NCI-H2171 treated with DMSO at 0.1 percent for 48 hours (cell line): ENCODE data around the gene PAX1.

Source experiments
- DNase-seq: peaks from one replicate; lab custom pipeline; 2025; lab: John Stamatoyannopoulos, UW

Gene PAX1

DNA sequence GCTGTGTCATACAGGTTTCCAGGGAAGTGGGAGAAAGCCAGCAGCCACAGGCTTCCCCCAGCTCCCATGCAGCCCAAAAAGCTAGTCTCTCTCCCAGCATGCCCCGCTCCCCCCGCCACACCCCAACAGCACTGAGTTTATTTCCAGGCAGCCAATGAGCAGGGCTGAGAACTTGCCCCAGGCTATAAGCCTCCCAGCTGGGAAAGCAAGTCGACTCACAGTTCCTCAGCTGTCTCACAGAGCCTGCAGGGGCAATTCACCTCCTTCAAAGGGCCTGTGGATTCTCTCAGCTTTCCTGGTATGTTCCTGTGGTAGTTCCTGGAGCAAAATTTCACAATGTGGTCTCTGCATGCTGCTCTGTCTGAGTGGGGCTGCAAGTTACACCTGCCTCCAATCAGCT lies 34.2 kb downstream of the PAX1 start:
- no peak for DNase-seq

DNA sequence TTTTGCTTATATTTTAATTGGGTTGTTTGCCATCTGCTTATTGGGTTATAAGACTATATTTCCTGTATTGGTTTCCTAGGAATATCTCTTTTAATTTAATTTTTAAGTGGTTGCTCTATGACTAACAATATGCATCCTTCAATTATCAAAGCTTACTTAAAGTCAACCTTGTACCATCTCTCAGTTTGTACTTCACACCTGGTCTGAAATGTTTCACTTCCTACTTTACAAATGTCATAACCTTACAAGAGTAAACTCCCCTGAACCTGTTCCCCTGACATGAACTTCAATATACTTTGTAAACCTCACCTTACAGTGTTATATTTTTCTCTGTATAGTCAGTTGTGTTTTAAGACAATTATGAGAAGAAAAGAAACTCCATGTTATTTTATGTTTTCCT lies 35.8 kb downstream of the PAX1 start:
- DNase-seq = no peak

DNA sequence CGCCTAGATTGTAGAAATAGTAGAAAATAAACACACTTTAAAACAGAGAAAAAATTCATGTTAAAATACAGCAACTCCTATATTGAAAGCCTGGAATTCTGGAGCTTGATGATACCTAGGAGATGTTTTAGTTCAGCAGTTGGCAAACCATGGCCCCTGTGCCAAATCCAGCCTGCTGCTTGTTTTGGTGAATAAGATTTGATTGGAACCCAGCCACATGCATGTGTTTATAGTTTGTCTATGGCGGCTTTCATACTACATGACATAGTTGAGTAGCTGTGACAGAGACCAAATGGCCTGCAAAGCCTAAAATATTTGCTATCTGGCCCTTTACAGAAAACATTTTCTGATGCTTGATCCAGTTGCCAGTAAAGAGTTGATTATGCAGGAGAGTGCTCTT lies 57.2 kb downstream of the PAX1 start:
- no peak for DNase-seq

DNA sequence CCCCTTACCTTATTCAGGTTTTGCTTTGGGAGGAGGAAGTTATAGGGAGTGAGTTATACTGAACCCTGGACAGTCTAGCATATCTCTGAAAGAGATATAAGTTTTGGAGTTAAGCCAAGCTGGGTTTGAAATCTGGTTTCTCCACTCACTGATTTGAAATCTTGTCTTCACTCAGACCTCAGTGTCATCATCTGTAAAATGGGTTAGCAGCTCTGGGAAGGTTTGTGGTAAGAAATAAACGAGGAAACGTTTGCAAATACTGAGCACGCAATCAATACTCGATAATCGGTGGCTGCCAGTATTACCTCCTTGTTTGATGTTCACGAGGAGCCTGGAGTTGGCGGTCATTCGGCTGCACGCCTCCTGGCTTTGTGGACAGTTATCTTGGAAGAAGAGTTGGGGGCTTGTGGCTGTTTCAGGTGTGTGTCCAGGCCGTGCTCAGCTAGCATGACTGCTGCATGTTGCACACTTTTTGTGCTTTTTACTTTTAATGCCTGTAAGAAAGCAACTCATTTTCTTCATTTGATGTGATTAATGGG lies 61.8 kb downstream of the PAX1 start:
- no peak for DNase-seq

DNA sequence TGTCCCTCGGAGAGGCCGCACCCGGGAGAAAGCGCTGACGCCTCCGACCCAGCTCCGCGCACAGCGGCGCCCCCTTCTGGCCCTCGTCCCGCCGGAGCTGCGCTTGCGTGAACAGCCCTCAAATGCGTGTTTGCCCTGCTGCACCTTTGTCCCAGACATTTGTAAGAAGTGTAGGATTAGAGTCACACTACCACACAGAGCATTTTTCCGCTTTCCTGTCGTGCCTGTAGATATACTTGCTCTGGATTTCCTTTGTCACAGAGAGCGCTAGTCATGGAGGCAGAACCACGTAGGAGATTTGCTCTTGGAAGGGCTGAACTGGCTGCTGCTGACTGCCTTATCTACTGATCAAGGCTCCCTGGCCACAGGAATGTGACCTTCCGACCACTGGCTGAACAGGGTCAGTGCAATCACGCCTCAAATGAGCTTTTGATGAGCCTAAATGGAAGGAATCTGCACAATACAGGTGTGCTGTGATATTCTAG lies 62.3 kb downstream of the PAX1 start:
- DNase-seq = no peak
